Central memory CD8-positive, alpha-beta T cell (primary cell): ENCODE results near the gene C11orf91.

ENCODE experiments used
- ATAC-seq: fragments of 150-1000 bp; cut with Tn5 transposase; replicated peaks from 2 replicates; pipeline ENCODE4 v1.10.0; 2022; ENCODE audit warnings: mild to moderate bottlenecking, moderate FRiP score, moderate number of reproducible peaks; ENCODE audit not compliant: poor library complexity, severe bottlenecking; ENCODE audit errors: extremely low read depth
- DNase-seq, 2 donors: peaks; one replicate each; pipeline ENCODE4 v3.0.0; 2021; ENCODE audit warnings: low spot score in 2 of 2
- H3K27ac Mint-ChIP-seq: one replicate; pipeline ENCODE4 v1.8.0; 2022; ENCODE audit warnings: low read depth, mild to moderate bottlenecking, moderate library complexity, mixed read lengths
- H3K27me3 Mint-ChIP-seq: one replicate; pipeline ENCODE4 v1.8.0; 2022; ENCODE audit warnings: mixed read lengths
- H3K36me3 Mint-ChIP-seq: one replicate; pipeline ENCODE4 v1.8.0; 2022; ENCODE audit warnings: mild to moderate bottlenecking, moderate library complexity, mixed read lengths; ENCODE audit not compliant: insufficient read depth
- H3K4me1 Mint-ChIP-seq: one replicate; pipeline ENCODE4 v1.8.0; 2022; ENCODE audit warnings: mixed read lengths
- H3K4me3 Mint-ChIP-seq: one replicate; pipeline ENCODE4 v1.8.0; 2022; ENCODE audit warnings: mild to moderate bottlenecking, moderate library complexity, mixed read lengths
- H3K9me3 Mint-ChIP-seq: one replicate; pipeline ENCODE4 v1.8.0; 2022; ENCODE audit warnings: mixed read lengths

C11orf91 gene

GRCh38 chr11:33701302-33702230 lies 940 bp upstream of the C11orf91 start:
- peak overlapping the region; percentile 74 for H3K27ac Mint-ChIP-seq

GRCh38 chr11:33700063-33700501 lies 544 bp downstream of the C11orf91 start:
- Mint-ChIP-seq H3K36me3 (peaks cover 6% of the 10 kb centered on the region), H3K4me3 (peak overlapping the region; percentile 84), H3K27me3 (peaks cover 26% of the 10 kb centered on the region), H3K9me3 (no peaks in the 10 kb centered on the region), H3K4me1 (peaks cover 16% of the 10 kb centered on the region), H3K27ac (no peak overlapping the region)
- DNase-seq (no peak), ATAC-seq (no peak)

More at GRCh38 chr11:33701302-33702230, 940 bp upstream of the C11orf91 start:
- Mint-ChIP-seq H3K9me3 (no peaks in the 10 kb centered on the region), H3K36me3 (peaks cover 6% of the 10 kb centered on the region), H3K4me1 (peaks cover 16% of the 10 kb centered on the region), H3K27me3 (peaks cover 16% of the 10 kb centered on the region), H3K4me3 (peak overlapping the region; percentile 84)
- ATAC-seq = no peak
- DNase-seq = no peak

- ATAC-seq (no peak), DNase-seq (no peak)
- H3K36me3 Mint-ChIP-seq = peaks cover 6% of the 10 kb centered on the region
- peaks cover 26% of the 10 kb centered on the region for H3K27me3 Mint-ChIP-seq
- H3K4me3 Mint-ChIP-seq = peak overlapping the region; percentile 84
- H3K4me1 Mint-ChIP-seq = peaks cover 16% of the 10 kb centered on the region
- H3K27ac Mint-ChIP-seq = no peak overlapping the region
- H3K9me3 Mint-ChIP-seq = no peaks in the 10 kb centered on the region
These were observed 1.0 kb downstream of the C11orf91 start for GRCh38 chr11:33699515-33700062.

DNA sequence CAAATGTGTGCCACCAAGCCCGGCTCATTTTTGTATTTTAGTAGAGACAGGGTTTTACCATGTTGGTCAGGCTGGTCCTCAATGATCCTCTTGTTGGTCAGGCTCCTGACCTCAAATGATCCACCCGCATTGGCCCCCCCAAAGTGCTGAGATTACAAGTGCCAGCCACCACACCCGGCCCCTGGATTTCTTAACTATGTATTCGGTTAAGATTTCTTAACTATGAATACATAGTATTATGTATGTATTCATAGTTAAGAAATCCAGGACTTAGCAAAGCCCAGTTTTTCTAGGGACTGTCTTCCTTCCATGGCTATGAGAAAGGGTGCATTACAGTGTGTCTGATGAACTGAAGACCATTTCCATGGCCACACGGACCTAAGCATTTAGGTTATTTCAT lies 1.7 kb downstream of the C11orf91 start:
- Mint-ChIP-seq H3K4me1 (peaks cover 16% of the 10 kb centered on the region), H3K27me3 (peaks cover 27% of the 10 kb centered on the region), H3K4me3 (no peak overlapping the region), H3K9me3 (no peaks in the 10 kb centered on the region), H3K36me3 (peaks cover 5% of the 10 kb centered on the region), H3K27ac (no peak overlapping the region)
- DNase-seq (no peak), ATAC-seq (no peak)

DNA sequence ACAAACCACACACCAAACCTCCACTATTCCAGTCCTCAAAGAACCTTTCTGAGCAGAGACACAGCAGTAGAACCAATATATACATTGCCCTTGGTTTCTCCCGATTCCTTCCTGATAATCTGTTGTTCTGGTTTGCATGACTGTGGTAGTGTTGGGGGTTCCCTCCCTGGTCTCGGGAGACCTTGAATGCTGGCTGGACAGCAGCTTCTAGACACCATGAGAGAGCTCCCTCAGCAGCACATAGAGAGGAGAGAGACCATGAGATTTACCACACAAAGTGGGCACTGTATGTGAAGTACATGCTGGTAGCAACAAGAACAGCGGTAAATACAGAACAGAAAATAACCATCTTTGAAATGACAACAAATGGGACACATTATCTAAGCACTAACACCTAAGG lies 2.6 kb downstream of the C11orf91 start:
- no peak for DNase-seq
- H3K9me3 Mint-ChIP-seq = no peaks in the 10 kb centered on the region
- no peak for ATAC-seq
- no peak overlapping the region for H3K27ac Mint-ChIP-seq
- peaks cover 4% of the 10 kb centered on the region for H3K36me3 Mint-ChIP-seq
- no peak overlapping the region for H3K4me3 Mint-ChIP-seq
- H3K4me1 Mint-ChIP-seq = peaks cover 16% of the 10 kb centered on the region
- H3K27me3 Mint-ChIP-seq = peaks cover 36% of the 10 kb centered on the region

GRCh38 chr11:33696931-33697638 lies 3.5 kb downstream of the C11orf91 start:
- H3K36me3 Mint-ChIP-seq = peaks cover 4% of the 10 kb centered on the region
- H3K9me3 Mint-ChIP-seq = no peaks in the 10 kb centered on the region
- H3K4me1 Mint-ChIP-seq = peaks cover 16% of the 10 kb centered on the region
- no peak for ATAC-seq
- peaks cover 40% of the 10 kb centered on the region for H3K27me3 Mint-ChIP-seq
- no peak overlapping the region for H3K27ac Mint-ChIP-seq
- no peak overlapping the region for H3K4me3 Mint-ChIP-seq
- no peak for DNase-seq

DNA sequence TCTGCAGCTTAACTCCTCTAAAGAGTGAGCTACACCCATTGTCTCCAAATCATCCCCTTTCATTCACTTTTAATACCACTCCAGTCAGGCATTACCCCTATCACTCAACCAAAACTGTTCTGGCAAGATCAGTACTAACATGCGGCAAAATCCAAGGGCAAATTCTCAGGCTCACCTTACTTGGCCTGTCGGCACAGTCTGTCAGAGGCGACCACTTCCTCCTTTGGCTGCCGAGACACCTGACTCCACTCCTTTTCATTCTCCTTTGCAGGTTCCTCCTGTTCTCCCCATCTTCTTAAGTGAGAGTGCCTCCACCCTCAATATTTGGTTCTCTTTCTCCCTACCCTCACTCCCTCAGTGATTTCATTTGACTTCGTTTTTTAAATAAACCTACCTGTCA lies 4.2 kb downstream of the C11orf91 start:
- peaks cover 4% of the 10 kb centered on the region for H3K36me3 Mint-ChIP-seq
- no peak for ATAC-seq
- DNase-seq = no peak
- H3K4me1 Mint-ChIP-seq = peaks cover 13% of the 10 kb centered on the region
- H3K27ac Mint-ChIP-seq = no peak overlapping the region
- H3K27me3 Mint-ChIP-seq = peaks cover 41% of the 10 kb centered on the region
- H3K9me3 Mint-ChIP-seq = no peaks in the 10 kb centered on the region
- H3K4me3 Mint-ChIP-seq = no peak overlapping the region

GRCh38 chr11:33695051-33695566 lies 5.5 kb downstream of the C11orf91 start:
- H3K4me3 Mint-ChIP-seq = no peak overlapping the region
- H3K9me3 Mint-ChIP-seq = no peaks in the 10 kb centered on the region
- DNase-seq = no peak
- H3K4me1 Mint-ChIP-seq = peaks cover 5% of the 10 kb centered on the region
- no peak overlapping the region for H3K27ac Mint-ChIP-seq
- no peaks in the 10 kb centered on the region for H3K36me3 Mint-ChIP-seq
- H3K27me3 Mint-ChIP-seq = peaks cover 49% of the 10 kb centered on the region
- no peak for ATAC-seq

- Mint-ChIP-seq H3K9me3 (no peaks in the 10 kb centered on the region), H3K36me3 (no peaks in the 10 kb centered on the region), H3K27me3 (peaks cover 49% of the 10 kb centered on the region), H3K27ac (no peak overlapping the region), H3K4me1 (no peaks in the 10 kb centered on the region), H3K4me3 (no peak overlapping the region)
- DNase-seq (no peak), ATAC-seq (no peak)
These were observed 6.1 kb downstream of the C11orf91 start for GRCh38 chr11:33694346-33695050.

DNA sequence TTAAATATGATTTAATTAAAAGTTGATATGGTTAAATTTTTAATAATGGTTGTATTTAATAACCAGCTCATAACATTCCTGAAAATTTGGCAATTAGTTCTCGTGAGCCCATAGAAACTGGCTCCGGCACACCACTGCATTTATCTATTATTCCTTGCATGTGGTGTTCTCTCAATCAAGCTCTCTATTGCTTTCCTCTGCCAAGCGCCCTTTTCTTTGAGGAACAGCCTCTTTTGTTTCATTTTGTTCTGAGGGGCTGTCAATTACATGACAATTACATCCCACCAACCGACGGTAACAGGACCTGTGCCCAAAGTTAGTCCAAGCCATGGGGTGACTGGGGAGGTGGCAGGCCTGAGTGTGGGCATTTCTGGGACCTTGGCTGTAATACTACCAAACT lies 8.1 kb downstream of the C11orf91 start:
- no peak for ATAC-seq
- H3K36me3 Mint-ChIP-seq = no peaks in the 10 kb centered on the region
- H3K4me3 Mint-ChIP-seq = no peak overlapping the region
- no peak overlapping the region for H3K27ac Mint-ChIP-seq
- H3K4me1 Mint-ChIP-seq = no peaks in the 10 kb centered on the region
- H3K27me3 Mint-ChIP-seq = peaks cover 43% of the 10 kb centered on the region
- no peak for DNase-seq
- no peaks in the 10 kb centered on the region for H3K9me3 Mint-ChIP-seq

- ATAC-seq (no peak), DNase-seq (no peak)
- H3K4me1 Mint-ChIP-seq = no peaks in the 10 kb centered on the region
- no peaks in the 10 kb centered on the region for H3K9me3 Mint-ChIP-seq
- H3K27me3 Mint-ChIP-seq = peaks cover 38% of the 10 kb centered on the region
- no peak overlapping the region for H3K4me3 Mint-ChIP-seq
- H3K36me3 Mint-ChIP-seq = no peaks in the 10 kb centered on the region
- H3K27ac Mint-ChIP-seq = no peak overlapping the region
These were observed 8.6 kb downstream of the C11orf91 start for GRCh38 chr11:33692013-33692504.
